GM12878 (cell line): ENCODE data around the gene HMX3. TPM values are rescaled to one million over a fixed set of nuclear protein-coding genes. Genes with fewer than 3 reads are reported as not detected.

Experiments used
- ATAC-seq: fragments of 200-7000 bp; cut with Tn5 transposase; 3 replicates; pipeline ENCODE4 v1.9.1; 2020; ENCODE audit warnings: mild to moderate bottlenecking, moderate library complexity
- BruUV-seq: library from RNA; stranded (reverse); fragments of 400-500 nt; replicated peaks from 2 replicates; lab custom pipeline; 2021; lab: Mats Ljungman, UMichigan
- CTCF ChIA-PET: fragments of 300-600 bp; sonication (Branson Sonifier 250); formaldehyde crosslinking; extraction: SDS; loops from one replicate; lab custom pipeline; 2021; ENCODE audit warnings: inconsistent platforms; lab: Yijun Ruan, JAX
- POLR2A ChIA-PET: fragments of 350-600 bp; formaldehyde crosslinking; extraction: SDS; loops from one replicate; lab custom pipeline; 2021; ENCODE audit warnings: inconsistent platforms; lab: Charles Lee
- RAD21 ChIA-PET: fragments of 300-600 bp; sonication (Branson Sonifier 250); formaldehyde crosslinking; loops from one replicate; lab custom pipeline; 2023; ENCODE audit warnings: antibody characterized with exemption; ENCODE audit not compliant: unreplicated experiment; lab: Charles Lee
- SMC1A ChIA-PET: fragments of 300-600 bp; sonication (Branson Sonifier 250); formaldehyde crosslinking; loops from one replicate; lab custom pipeline; 2023; ENCODE audit not compliant: unreplicated experiment, uncharacterized antibody; lab: Charles Lee
- DNase-seq: peaks from one replicate; pipeline ENCODE4 v3.0.0-alpha.2; 2011; ENCODE audit warnings: low read depth, low spot score
- FAIRE-seq: peaks from 3 replicates; lab custom pipeline; 2011; peaks lifted over from hg19 to GRCh38; lab: Jason Lieb, UNC
- H2AFZ ChIP-seq: 2 replicates; pipeline ENCODE4 v1.6.0; 2011; ENCODE audit warnings: low read depth, low read length, control low read depth; ENCODE audit not compliant: control insufficient read depth
- H3K27ac ChIP-seq: 2 replicates; pipeline ENCODE4 v1.5.1; 2011; ENCODE audit warnings: control low read depth; ENCODE audit not compliant: control insufficient read depth, insufficient read depth
- H3K27me3 ChIP-seq, 2 experiments: replicated peaks in 1 of 2; 2 replicates each; pipeline versions ENCODE4 v1.6.0 to v1.6.1; 2011; ENCODE audit warnings: low read length in 1 of 2; ENCODE audit not compliant: control insufficient read depth in 2 of 2, insufficient read depth in 2 of 2
- H3K36me3 ChIP-seq, 2 experiments: 2 replicates each; pipeline ENCODE4 v1.5.1; 2011; ENCODE audit warnings: low read length in 1 of 2; ENCODE audit not compliant: control insufficient read depth in 2 of 2, insufficient read depth in 2 of 2
- H3K4me1 ChIP-seq: 2 replicates; pipeline ENCODE4 v1.6.1; 2011; ENCODE audit warnings: mild to moderate bottlenecking, low read length, moderate library complexity, mixed read lengths; ENCODE audit not compliant: control insufficient read depth, insufficient read depth
- H3K4me2 ChIP-seq: 2 replicates; pipeline ENCODE4 v1.6.0; 2011; ENCODE audit warnings: control low read depth; ENCODE audit not compliant: control insufficient read depth, insufficient read depth
- H3K4me3 ChIP-seq: fragments of 200-600 bp; sonication (generic); 2 replicates; pipeline ENCODE4 v1.5.1; 2016
- H3K79me2 ChIP-seq: 2 replicates; pipeline ENCODE4 v1.6.0; 2011; ENCODE audit warnings: low read length; ENCODE audit not compliant: control insufficient read depth, insufficient read depth
- H3K9ac ChIP-seq: 2 replicates; pipeline ENCODE4 v1.8.0; 2011; ENCODE audit warnings: low read length, control low read depth, mixed read lengths; ENCODE audit not compliant: control insufficient read depth, insufficient read depth
- H3K9me3 ChIP-seq: replicated peaks from 3 replicates; pipeline ENCODE4 v1.5.1; 2011; ENCODE audit warnings: mild to moderate bottlenecking, low read length; ENCODE audit not compliant: control insufficient read depth, insufficient read depth
- H4K20me1 ChIP-seq: 2 replicates; pipeline ENCODE4 v1.6.0; 2011; ENCODE audit not compliant: control insufficient read depth, insufficient read depth
- NFXL1 ChIP-seq: fragments of 450-650 bp; IDR thresholded peaks from 2 replicates; pipeline ENCODE4 v1.6.1; 2017; ENCODE audit warnings: antibody characterized with exemption, mild to moderate bottlenecking, borderline replicate concordance
- WGBS: methylation state at CpG from one replicate; pipeline ENCODE4 v1.1.6; 2016; ENCODE audit warnings: low lambda C conversion rate; ENCODE audit not compliant: insufficient replicate concordance, insufficient coverage; ENCODE audit errors: missing lambda C conversion rate; 5-methylcytosine and 5-hydroxymethylcytosine counted together
- in situ Hi-C: fragments of 300-500 bp; cut with MboI; formaldehyde crosslinking; loops from 9 replicates; pipeline ENCODE4 v1.14.3; 2018; ENCODE audit warnings: mixed read lengths
- intact Hi-C: fragments of 100-400 bp; cut with micrococcal nuclease; formaldehyde crosslinking; loops from one replicate; pipeline ENCODE4 v1.14.2; 2022; ENCODE audit not compliant: unreplicated experiment
- polyA plus RNA-seq, 11 experiments: library from polyadenylated mRNA; depleted of rRNA in 4 of 11; unstranded in 6 of 11; stranded (reverse) in 5 of 11; fragments of >200 nt; fragmentation: Nextera tagmentation in 4 of 11; fragmentation: Illumina TruSeq in 1 of 11; extraction: Ambion mirVana in 4 of 11; extraction: Trizol in 1 of 11; gene quantifications; 1 replicate in 1 of 11; 2 replicates in 10 of 11; pipeline versions ENCODE4 v1.2.1 to v1.2.3, GENCODE V29; 2011 to 2016; ENCODE audit warnings: inconsistent platforms in 2 of 11, missing spikeins in 2 of 11, low read depth in 1 of 11
- total RNA-seq, 4 experiments: library from RNA; depleted of rRNA in 3 of 4; stranded (reverse); fragments of >200 nt in 3 of 4; fragmentation: Illumina TruSeq in 1 of 4; extraction: Trizol in 1 of 4; gene quantifications; 2 replicates each; pipeline versions ENCODE4 v1.2.1 to v1.2.3, GENCODE V29; 2013 to 2021
- TF ChIP-seq, protein P1 (sequence below): fragments of 450-650 bp; formaldehyde crosslinking; IDR thresholded peaks from 2 replicates; pipeline ENCODE4 v1.4.0; 2020; ENCODE audit warnings: mild to moderate bottlenecking, moderate library complexity
- TF ChIP-seq, protein P2 (sequence below): fragments of 450-650 bp; formaldehyde crosslinking; IDR thresholded peaks from 2 replicates; pipeline ENCODE4 v1.5.0; 2022; ENCODE audit warnings: mild to moderate bottlenecking, missing genetic modification characterization

HMX3 gene
- total and polyA plus RNA-seq, 10 of the 15 experiments (the other 5 are each of a cell fraction or from before 2014, with no cell fraction given) = 0.63 to 60.5 (median 15.3) TPM; not detected in 2

DNA sequence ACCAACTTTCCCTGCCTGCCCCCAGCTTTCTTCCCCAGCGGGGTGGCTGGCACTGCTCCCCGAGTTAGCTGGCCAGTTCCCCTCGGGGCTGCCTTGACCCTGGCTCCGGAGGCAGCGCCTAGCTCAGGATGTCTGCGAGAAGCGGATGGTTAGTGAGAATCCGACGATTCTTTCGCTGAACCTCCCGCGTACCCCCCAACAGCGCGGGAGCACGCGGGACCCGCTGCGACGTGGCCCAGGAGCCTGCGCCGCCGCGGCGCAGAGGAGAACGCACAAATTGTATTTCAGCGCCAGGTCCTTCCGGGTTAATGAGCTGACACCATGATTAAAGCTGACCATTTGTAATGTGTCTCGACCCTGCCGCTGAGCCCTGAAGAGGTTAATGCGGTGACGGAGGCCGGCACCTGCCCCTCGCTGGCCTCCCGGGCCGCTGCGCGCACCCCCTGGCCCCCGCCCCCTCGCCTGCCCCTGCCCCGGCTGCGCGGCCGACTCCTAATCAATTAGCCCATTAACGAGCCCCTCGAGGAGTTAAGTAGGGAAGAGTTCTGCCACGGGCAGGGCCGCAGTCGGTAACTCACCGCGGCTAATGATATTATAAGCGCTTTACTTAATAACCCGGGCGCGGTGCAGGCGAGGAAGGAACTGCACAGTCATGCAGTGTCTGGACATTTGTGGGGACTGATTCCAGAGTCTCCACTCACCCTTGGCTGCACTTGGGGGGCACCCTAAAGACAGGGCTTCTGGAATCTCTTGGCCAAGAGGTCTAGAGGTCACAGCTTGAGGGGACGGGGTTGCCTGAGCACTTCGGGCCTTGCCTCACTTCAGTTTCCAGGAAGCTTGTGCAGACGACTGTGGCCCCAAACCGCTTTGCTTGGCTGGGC is 10.5 kb downstream of the HMX3 start (continued):
- TF ChIP-seq, protein P1, sequence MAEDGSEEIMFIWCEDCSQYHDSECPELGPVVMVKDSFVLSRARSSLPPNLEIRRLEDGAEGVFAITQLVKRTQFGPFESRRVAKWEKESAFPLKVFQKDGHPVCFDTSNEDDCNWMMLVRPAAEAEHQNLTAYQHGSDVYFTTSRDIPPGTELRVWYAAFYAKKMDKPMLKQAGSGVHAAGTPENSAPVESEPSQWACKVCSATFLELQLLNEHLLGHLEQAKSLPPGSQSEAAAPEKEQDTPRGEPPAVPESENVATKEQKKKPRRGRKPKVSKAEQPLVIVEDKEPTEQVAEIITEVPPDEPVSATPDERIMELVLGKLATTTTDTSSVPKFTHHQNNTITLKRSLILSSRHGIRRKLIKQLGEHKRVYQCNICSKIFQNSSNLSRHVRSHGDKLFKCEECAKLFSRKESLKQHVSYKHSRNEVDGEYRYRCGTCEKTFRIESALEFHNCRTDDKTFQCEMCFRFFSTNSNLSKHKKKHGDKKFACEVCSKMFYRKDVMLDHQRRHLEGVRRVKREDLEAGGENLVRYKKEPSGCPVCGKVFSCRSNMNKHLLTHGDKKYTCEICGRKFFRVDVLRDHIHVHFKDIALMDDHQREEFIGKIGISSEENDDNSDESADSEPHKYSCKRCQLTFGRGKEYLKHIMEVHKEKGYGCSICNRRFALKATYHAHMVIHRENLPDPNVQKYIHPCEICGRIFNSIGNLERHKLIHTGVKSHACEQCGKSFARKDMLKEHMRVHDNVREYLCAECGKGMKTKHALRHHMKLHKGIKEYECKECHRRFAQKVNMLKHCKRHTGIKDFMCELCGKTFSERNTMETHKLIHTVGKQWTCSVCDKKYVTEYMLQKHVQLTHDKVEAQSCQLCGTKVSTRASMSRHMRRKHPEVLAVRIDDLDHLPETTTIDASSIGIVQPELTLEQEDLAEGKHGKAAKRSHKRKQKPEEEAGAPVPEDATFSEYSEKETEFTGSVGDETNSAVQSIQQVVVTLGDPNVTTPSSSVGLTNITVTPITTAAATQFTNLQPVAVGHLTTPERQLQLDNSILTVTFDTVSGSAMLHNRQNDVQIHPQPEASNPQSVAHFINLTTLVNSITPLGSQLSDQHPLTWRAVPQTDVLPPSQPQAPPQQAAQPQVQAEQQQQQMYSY (CRISPR knock-in tag) = no peak

DNA sequence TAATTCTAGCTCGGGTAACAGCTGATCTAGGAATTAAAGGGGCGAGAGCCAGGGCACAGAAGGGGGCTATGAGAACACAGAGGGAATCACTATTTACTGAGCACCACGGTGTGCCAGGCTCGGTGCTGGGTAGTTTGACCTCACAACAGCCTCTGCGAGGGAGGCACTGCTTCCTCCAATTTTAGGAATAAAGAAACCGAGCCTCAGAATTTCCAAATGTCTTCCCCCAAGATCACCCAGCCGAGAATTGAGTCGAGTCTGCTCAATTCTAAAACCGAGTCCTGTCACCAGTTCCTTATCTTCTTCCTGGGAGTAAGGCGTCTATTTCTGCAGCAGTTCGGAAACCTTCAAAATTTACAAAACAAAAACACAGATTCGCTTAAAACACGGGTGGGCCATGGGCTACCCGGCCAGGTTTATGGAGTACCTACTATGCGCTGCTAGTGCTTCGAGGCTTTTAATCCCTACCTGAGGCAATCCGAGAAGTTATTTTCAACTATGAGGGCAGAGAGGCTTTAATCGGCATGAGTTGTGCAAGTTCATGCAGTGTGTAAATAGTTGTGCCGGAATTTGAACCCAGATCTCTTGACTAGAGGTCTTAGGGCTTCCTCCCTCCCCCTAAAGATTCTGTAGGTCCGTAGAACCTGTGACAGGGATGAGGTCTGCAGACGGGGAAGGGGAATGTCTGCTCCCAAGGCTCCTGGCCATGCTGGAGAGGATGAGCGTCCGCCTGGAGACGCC is 11.3 kb downstream of the HMX3 start:
- in situ Hi-C loops (no loop called here), intact Hi-C loops (no loop called here)
- SMC1A ChIA-PET = no interaction called here
- CTCF ChIA-PET = no interaction called here
- Histone ChIP-seq H3K27me3 (peaks cover 29 to 33% of the 10 kb centered on the region in 2 experiments), H3K4me3 (peak overlapping the region; percentile 70; the same call in 1 of the 2 replicates), H3K36me3 (no peaks in the 10 kb centered on the region), H3K27ac (no peak overlapping the region), H3K4me1 (peaks cover 20% of the 10 kb centered on the region), H3K9me3 (peaks cover 1% of the 10 kb centered on the region; the same call in 2 of the 3 replicates), H4K20me1 (no peaks in the 10 kb centered on the region), H3K79me2 (peaks cover 27% of the 10 kb centered on the region), H3K9ac (no peak overlapping the region), H3K4me2 (peak overlapping the region; percentile 94), H2AFZ (no peak overlapping the region)
- no peak for TF ChIP-seq NFXL1
- TF ChIP-seq, protein P2, sequence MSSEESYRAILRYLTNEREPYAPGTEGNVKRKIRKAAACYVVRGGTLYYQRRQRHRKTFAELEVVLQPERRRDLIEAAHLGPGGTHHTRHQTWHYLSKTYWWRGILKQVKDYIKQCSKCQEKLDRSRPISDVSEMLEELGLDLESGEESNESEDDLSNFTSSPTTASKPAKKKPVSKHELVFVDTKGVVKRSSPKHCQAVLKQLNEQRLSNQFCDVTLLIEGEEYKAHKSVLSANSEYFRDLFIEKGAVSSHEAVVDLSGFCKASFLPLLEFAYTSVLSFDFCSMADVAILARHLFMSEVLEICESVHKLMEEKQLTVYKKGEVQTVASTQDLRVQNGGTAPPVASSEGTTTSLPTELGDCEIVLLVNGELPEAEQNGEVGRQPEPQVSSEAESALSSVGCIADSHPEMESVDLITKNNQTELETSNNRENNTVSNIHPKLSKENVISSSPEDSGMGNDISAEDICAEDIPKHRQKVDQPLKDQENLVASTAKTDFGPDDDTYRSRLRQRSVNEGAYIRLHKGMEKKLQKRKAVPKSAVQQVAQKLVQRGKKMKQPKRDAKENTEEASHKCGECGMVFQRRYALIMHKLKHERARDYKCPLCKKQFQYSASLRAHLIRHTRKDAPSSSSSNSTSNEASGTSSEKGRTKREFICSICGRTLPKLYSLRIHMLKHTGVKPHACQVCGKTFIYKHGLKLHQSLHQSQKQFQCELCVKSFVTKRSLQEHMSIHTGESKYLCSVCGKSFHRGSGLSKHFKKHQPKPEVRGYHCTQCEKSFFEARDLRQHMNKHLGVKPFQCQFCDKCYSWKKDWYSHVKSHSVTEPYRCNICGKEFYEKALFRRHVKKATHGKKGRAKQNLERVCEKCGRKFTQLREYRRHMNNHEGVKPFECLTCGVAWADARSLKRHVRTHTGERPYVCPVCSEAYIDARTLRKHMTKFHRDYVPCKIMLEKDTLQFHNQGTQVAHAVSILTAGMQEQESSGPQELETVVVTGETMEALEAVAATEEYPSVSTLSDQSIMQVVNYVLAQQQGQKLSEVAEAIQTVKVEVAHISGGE (CRISPR knock-in tag) = no peak
- no peak for FAIRE-seq
- POLR2A ChIA-PET = no interaction called here
- no peak for DNase-seq
- WGBS = 34% methylated on average over 24 of the region's 24 CpGs
- BruUV-seq = no TSS peak
- RAD21 ChIA-PET = no interaction called here
- no peak for ATAC-seq
